Measurements from ENCODE around the gene PLAAT3. TPM values are rescaled to one million over a fixed set of nuclear protein-coding genes. Genes with fewer than 3 reads are reported as not detected.
A peak's percentile ranks its signal among the peaks of the same experiment; 100 is the strongest.
"Not testable (repeated sequence)": the region's sequence is repeated elsewhere in the genome, so short reads cannot be mapped to it uniquely, and the experiment has no call there.

Gene PLAAT3
- total RNA-seq, 4 donors from 2014 or later: 0.57 to 15.4 (median 4.5) TPM

DNA sequence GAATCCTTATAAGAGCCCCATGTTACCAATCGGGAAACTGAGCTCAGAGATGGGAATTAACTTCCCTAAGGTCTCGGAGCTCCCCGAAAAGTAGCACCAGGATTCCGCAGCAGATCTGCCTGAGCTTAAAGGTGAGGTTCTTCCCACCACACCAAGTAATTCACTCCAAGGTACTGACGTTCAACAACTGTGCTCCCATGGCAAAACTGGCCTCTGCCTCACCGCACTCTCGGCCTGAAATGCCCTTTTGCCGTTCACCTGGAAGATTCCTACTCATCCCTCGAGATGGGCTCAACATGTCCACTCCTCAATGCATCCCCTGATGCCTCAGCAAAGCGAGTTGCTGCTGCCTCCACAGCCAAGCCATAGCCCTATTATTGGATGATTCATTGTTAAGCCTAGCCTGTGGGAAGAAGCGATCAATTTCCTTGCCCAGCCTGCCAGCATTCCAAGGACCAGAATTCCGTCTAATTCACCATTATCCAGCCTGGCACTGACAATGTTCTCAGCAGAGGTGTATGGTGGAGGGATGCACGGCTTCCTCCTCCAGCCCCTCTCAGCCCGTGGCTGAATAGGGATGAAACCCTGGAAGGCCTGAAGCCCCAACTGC is 4.2 kb downstream of the PLAAT3 start:
- no peak for DNase-seq

DNA sequence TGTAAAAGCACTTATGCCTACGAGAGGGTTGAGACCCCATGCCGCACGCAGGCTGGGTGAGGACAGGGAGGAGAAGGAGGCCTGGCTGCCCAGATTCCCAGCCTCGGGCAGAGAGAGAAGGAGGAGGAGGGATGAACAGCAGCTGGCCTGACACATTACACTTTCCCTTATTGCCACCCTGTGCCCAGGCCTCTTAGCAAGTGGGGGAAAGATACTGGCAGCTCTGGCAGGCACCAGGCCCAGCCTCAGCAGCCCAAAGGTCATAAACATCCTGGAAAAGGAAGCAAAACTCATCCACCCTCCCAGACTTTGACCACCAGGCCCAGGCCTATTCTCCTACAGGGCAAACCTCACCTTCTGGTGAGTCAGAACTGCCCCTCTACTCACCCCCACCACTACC is 4.7 kb downstream of the PLAAT3 start:
- TF ChIP-seq POLR2A (IDR thresholded peaks at IDR 0.05): no peak
- TF ChIP-seq, protein P1, sequence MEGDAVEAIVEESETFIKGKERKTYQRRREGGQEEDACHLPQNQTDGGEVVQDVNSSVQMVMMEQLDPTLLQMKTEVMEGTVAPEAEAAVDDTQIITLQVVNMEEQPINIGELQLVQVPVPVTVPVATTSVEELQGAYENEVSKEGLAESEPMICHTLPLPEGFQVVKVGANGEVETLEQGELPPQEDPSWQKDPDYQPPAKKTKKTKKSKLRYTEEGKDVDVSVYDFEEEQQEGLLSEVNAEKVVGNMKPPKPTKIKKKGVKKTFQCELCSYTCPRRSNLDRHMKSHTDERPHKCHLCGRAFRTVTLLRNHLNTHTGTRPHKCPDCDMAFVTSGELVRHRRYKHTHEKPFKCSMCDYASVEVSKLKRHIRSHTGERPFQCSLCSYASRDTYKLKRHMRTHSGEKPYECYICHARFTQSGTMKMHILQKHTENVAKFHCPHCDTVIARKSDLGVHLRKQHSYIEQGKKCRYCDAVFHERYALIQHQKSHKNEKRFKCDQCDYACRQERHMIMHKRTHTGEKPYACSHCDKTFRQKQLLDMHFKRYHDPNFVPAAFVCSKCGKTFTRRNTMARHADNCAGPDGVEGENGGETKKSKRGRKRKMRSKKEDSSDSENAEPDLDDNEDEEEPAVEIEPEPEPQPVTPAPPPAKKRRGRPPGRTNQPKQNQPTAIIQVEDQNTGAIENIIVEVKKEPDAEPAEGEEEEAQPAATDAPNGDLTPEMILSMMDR (IDR thresholded peaks at IDR 0.05): no peak
- no peaks in the 10 kb centered on the region for H3K36me3 ChIP-seq
- 69 to 80% methylated on average over 4 of the region's 4 CpGs for WGBS, 2 donors
- H3K27me3 ChIP-seq: peaks cover 0 to 13% (median 0%) of the 10 kb centered on the region in 4 donors
- H3K4me3 ChIP-seq: no peak overlapping the region
- peaks cover 4 to 52% (median 18%) of the 10 kb centered on the region in 3 donors for H3K4me1 ChIP-seq
- H3K27ac ChIP-seq: peak overlapping the region in 2 of 4 donors; percentile 2 to 60
- DNase-seq: no peak
- H3K9me3 ChIP-seq: no peaks in the 10 kb centered on the region
- intact Hi-C loops (cut with DNase I): no loop called here

More for the DNA sequence above, 4.2 kb downstream of the PLAAT3 start:
- H3K27ac ChIP-seq: peak overlapping the region in 2 of 4 donors; percentile 2 to 60
- H3K27me3 ChIP-seq: peaks cover 0 to 13% (median 0%) of the 10 kb centered on the region in 4 donors
- TF ChIP-seq, protein P1 (IDR thresholded peaks at IDR 0.05): no peak
- no peak for TF ChIP-seq POLR2A (IDR thresholded peaks at IDR 0.05)
- 87 to 95% methylated on average over 9 to 10 of the region's 14 CpGs for WGBS, 2 donors
- intact Hi-C loops (cut with DNase I): no loop called here
- no peaks in the 10 kb centered on the region for H3K36me3 ChIP-seq
- no peaks in the 10 kb centered on the region for H3K9me3 ChIP-seq
- peaks cover 4 to 54% (median 18%) of the 10 kb centered on the region in 3 donors for H3K4me1 ChIP-seq
- no peak overlapping the region for H3K4me3 ChIP-seq

DNA sequence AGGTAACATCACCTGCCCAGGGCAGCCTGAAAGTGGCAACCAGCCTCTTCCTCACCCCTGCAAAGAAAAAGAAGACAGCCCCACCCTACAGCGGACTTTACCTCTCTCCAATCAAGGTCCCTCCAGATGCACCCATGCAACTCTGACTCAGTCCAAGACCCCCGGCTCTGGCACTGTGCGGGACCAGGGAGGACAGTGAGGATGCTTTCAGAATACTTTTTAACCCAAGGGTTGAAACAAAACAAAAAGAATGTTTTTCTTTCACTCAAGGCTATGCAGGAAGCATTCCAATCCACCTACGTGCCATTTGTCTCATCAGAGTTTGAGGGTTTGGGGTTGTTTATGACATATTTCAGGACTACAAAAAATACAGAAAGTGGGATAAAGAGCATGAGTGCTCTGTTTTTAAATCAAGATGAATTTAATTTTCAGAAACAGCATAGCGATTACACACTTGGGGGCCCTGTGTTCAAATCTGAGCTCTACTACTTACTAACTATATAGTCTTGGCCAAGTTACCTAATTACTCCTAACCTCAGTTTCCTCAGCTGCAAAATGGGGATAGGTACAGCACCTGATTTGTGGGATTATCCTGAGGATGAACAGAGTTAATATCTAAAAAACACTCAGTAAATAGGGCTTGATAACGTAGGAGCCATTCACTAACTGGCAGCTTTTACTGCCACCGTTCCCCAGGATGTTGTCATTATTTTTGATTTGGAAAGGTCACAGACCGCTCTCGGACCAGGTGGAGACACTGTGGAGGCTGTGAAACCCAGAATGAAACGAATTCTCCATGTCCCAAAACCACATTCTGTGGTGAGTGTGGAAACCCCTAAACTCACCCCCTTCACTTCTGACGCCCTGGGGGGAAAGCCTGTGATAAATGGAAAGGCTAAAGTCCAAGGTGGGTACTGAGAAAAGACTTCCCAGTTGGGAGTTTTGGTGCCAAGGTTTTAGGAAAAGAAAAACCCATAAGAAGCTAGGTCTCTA is 5.6 kb downstream of the PLAAT3 start:
- Histone ChIP-seq H3K4me3 (no peak overlapping the region), H3K9me3 (no peaks in the 10 kb centered on the region), H3K27ac (no peak overlapping the region), H3K4me1 (peaks cover under 1 to 43% (median 18%) of the 10 kb centered on the region in 3 donors), H3K27me3 (peaks cover 0 to 6% (median 0%) of the 10 kb centered on the region in 4 donors), H3K36me3 (no peaks in the 10 kb centered on the region)
- DNase-seq: no peak
- intact Hi-C loops (cut with DNase I): no loop called here
- 78 to 82% methylated on average over 11 of the region's 11 CpGs for WGBS, 2 donors
- TF ChIP-seq, protein P1 (IDR thresholded peaks at IDR 0.05): no peak
- no peak for TF ChIP-seq POLR2A (IDR thresholded peaks at IDR 0.05)

DNA sequence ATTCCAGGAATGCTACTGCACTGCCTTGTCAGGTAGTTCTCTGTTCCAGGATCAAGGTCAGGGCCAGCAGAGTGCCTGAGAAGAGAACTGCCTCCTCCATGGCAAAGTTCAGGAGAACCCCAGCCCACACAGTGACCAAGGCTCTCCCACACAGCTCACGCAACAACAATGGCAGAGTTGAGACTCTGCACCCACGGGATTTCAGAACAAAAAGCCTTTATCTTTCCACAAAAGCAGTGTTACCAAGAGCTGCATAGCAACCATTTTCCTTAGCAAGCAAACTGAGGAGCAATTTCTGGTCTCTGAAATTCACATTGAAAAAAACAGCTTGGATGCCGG is 11.1 kb downstream of the PLAAT3 start:
- no peak for DNase-seq
- H3K27me3 ChIP-seq: no peaks in the 10 kb centered on the region
- WGBS, 2 donors: 61 to 70% methylated on average over 1 to 3 of the region's 3 CpGs
- intact Hi-C loops (cut with DNase I): no loop called here
- no peak overlapping the region for H3K4me3 ChIP-seq
- H3K9me3 ChIP-seq: no peaks in the 10 kb centered on the region
- H3K4me1 ChIP-seq: peaks cover 0 to 10% (median 0%) of the 10 kb centered on the region in 3 donors
- TF ChIP-seq POLR2A (IDR thresholded peaks at IDR 0.05): no peak
- TF ChIP-seq, protein P1 (IDR thresholded peaks at IDR 0.05): no peak
- no peaks in the 10 kb centered on the region for H3K36me3 ChIP-seq
- no peak overlapping the region for H3K27ac ChIP-seq

DNA sequence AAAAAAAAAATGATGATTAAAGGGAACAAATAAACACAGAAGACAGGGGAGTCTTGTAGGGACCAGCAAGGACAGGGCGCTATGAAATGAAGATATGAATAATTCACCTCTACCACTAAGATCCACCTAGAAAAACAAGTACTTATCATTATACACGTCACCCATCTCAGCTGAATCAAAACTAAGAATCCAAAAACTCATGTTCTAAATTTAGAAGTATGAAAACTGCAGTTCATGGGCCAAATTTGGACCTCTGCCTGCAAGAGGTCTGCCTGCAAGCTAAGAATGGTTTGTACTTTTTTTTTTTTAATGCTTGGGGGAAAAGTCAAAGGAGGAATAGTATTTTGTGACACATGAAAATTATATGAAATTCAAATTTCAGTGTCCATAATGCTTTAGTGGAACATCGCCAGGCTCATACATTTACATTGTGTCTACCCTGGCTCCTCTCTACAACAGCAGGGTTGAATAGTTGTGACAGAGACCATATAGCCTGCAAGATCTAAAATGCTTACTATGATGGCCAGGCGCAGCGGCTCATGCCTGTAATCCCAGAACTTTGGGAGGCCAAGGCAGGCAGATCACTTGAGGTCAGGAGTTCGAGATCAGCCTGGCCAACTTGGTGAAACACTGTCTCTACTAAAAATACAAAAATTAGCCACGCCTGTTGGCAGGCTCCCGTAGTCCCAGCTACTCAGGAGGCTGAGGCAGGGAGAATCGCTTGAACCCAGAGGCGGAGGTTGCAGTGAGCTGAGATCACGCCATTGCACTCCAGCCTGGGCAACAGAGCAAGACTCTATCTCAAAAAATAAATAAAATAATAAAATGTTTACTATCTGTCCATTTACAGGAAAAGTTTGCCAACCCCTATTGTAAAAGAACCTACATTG is 11.7 kb downstream of the PLAAT3 start:
- H3K27me3 ChIP-seq; H3K4me3 ChIP-seq; H3K4me1 ChIP-seq; DNase-seq; intact Hi-C loops (cut with DNase I); H3K9me3 ChIP-seq; H3K36me3 ChIP-seq: not testable (repeated sequence)
- peak overlapping the region in 2 of 4 donors; percentile 42 to 44 for H3K27ac ChIP-seq
- WGBS, 2 donors: 80 to 81% methylated on average over 10 to 11 of the region's 11 CpGs
